ENCODE data around the gene VEGFA. TPM values are rescaled to one million over a fixed set of nuclear protein-coding genes. Genes with fewer than 3 reads are reported as not detected.

The VEGFA gene
- polyA plus RNA-seq, 1 donor from 2014 or later = 7.3 TPM

DNA sequence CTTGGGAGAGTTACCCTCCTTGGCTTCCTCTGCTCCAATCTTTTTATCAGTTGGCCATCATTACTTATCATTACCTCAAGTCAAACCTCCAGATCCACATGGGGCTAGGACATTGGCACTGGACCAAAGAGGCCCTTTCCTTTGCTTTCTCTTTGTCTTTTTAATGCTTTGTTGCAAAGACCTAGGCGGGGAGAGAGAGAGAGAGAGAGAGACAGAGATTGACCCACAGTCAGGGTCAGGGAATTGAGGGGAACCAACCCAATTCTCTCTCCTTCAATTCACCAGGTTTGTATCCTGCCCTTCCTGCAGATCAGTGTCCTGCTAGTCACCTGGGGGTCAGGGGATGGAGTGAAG is 3.5 kb upstream of the VEGFA start:
- Histone ChIP-seq H4K20me1 (ENCODE audit: insufficient read depth) (no peaks in the 10 kb centered on the region), H3K9me3 (ENCODE audit: low read length) (no peaks in the 10 kb centered on the region), H3F3A (ENCODE audit: insufficient read depth, low read length, poor library complexity, severe bottlenecking) (no peaks in the 10 kb centered on the region), H2AFZ (ENCODE audit: low read depth, low read length) (no peak overlapping the region), H3K9ac (ENCODE audit: low read length) (no peak overlapping the region), H3K79me2 (replicated peaks; ENCODE audit: insufficient read depth, low read length) (no peaks in the 10 kb centered on the region), H3K9me2 (ENCODE audit: insufficient read depth, low read length) (no peaks in the 10 kb centered on the region), H3K4me2 (ENCODE audit: low read length) (no peak overlapping the region), H3K36me3 (ENCODE audit: insufficient read depth, low read length) (no peaks in the 10 kb centered on the region), H3K4me3 (ENCODE audit: low read length) (no peak overlapping the region), H3K27ac (ENCODE audit: low read length) (no peak overlapping the region), H3K27me3 (ENCODE audit: insufficient read depth, low read depth, low read length) (peaks cover 15% of the 10 kb centered on the region)
- TF ChIP-seq RAD21 (conservative IDR thresholded peaks at IDR 0.05) (no peak), POLR2AphosphoS5 (IDR thresholded peaks at IDR 0.05) (no peak), EP300 (conservative IDR thresholded peaks at IDR 0.05; ENCODE audit: poor library complexity, severe bottlenecking) (no peak), MXI1 (conservative IDR thresholded peaks at IDR 0.05; ENCODE audit: poor library complexity, severe bottlenecking) (no peak), EZH2 (IDR thresholded peaks at IDR 0.05; ENCODE audit: borderline replicate concordance, insufficient read depth, low read length, poor library complexity, severe bottlenecking) (no peak), SMC3 (conservative IDR thresholded peaks at IDR 0.05; ENCODE audit: poor library complexity) (no peak), TAF1 (IDR thresholded peaks at IDR 0.05; ENCODE audit: low read depth) (no peak)
- TF ChIP-seq, protein P1, sequence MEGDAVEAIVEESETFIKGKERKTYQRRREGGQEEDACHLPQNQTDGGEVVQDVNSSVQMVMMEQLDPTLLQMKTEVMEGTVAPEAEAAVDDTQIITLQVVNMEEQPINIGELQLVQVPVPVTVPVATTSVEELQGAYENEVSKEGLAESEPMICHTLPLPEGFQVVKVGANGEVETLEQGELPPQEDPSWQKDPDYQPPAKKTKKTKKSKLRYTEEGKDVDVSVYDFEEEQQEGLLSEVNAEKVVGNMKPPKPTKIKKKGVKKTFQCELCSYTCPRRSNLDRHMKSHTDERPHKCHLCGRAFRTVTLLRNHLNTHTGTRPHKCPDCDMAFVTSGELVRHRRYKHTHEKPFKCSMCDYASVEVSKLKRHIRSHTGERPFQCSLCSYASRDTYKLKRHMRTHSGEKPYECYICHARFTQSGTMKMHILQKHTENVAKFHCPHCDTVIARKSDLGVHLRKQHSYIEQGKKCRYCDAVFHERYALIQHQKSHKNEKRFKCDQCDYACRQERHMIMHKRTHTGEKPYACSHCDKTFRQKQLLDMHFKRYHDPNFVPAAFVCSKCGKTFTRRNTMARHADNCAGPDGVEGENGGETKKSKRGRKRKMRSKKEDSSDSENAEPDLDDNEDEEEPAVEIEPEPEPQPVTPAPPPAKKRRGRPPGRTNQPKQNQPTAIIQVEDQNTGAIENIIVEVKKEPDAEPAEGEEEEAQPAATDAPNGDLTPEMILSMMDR (IDR thresholded peaks at IDR 0.05; ENCODE audit: poor library complexity, severe bottlenecking) = no peak
- TF ChIP-seq, protein P2, sequence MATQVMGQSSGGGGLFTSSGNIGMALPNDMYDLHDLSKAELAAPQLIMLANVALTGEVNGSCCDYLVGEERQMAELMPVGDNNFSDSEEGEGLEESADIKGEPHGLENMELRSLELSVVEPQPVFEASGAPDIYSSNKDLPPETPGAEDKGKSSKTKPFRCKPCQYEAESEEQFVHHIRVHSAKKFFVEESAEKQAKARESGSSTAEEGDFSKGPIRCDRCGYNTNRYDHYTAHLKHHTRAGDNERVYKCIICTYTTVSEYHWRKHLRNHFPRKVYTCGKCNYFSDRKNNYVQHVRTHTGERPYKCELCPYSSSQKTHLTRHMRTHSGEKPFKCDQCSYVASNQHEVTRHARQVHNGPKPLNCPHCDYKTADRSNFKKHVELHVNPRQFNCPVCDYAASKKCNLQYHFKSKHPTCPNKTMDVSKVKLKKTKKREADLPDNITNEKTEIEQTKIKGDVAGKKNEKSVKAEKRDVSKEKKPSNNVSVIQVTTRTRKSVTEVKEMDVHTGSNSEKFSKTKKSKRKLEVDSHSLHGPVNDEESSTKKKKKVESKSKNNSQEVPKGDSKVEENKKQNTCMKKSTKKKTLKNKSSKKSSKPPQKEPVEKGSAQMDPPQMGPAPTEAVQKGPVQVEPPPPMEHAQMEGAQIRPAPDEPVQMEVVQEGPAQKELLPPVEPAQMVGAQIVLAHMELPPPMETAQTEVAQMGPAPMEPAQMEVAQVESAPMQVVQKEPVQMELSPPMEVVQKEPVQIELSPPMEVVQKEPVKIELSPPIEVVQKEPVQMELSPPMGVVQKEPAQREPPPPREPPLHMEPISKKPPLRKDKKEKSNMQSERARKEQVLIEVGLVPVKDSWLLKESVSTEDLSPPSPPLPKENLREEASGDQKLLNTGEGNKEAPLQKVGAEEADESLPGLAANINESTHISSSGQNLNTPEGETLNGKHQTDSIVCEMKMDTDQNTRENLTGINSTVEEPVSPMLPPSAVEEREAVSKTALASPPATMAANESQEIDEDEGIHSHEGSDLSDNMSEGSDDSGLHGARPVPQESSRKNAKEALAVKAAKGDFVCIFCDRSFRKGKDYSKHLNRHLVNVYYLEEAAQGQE (IDR thresholded peaks at IDR 0.05; ENCODE audit: borderline replicate concordance) = no peak

DNA sequence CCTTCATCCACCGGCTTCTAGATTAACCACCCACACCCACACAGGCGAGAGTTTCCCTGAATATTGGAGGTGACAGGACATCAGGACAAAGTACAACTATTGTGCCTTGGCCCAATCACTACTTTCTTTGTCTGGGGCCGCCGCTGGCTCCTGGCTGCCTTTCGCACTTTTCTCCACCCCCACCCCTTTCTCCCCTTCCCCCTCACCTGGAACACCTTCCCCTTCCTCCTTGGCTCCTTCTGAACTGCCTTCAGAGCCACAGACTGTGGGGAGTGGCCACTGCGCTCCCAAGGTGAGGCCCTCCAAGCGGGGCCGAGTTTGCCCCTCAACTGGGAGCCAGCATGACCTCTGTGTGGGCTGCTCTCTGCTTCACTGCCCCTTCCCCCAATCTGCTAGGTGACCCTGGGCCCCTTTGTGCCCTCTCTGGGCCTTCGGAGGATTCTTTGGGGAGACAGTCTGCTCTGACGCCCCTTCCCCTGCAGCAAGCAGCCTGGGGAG is 3.0 kb upstream of the VEGFA start:
- Histone ChIP-seq H4K20me1 (ENCODE audit: insufficient read depth) (no peaks in the 10 kb centered on the region), H2AFZ (ENCODE audit: low read depth, low read length) (no peak overlapping the region), H3K27me3 (ENCODE audit: insufficient read depth, low read depth, low read length) (peaks cover 19% of the 10 kb centered on the region), H3K36me3 (ENCODE audit: insufficient read depth, low read length) (no peaks in the 10 kb centered on the region), H3K27ac (ENCODE audit: low read length) (no peak overlapping the region), H3K4me3 (ENCODE audit: low read length) (no peak overlapping the region), H3K9me2 (ENCODE audit: insufficient read depth, low read length) (no peaks in the 10 kb centered on the region), H3F3A (ENCODE audit: insufficient read depth, low read length, poor library complexity, severe bottlenecking) (no peaks in the 10 kb centered on the region), H3K9me3 (ENCODE audit: low read length) (no peaks in the 10 kb centered on the region), H3K79me2 (replicated peaks; ENCODE audit: insufficient read depth, low read length) (no peaks in the 10 kb centered on the region), H3K9ac (ENCODE audit: low read length) (no peak overlapping the region), H3K4me2 (ENCODE audit: low read length) (no peak overlapping the region)
- TF ChIP-seq EP300 (conservative IDR thresholded peaks at IDR 0.05; ENCODE audit: poor library complexity, severe bottlenecking) (no peak), EZH2 (IDR thresholded peaks at IDR 0.05; ENCODE audit: borderline replicate concordance, insufficient read depth, low read length, poor library complexity, severe bottlenecking) (no peak), POLR2AphosphoS5 (IDR thresholded peaks at IDR 0.05) (no peak), MXI1 (conservative IDR thresholded peaks at IDR 0.05; ENCODE audit: poor library complexity, severe bottlenecking) (no peak), SMC3 (conservative IDR thresholded peaks at IDR 0.05; ENCODE audit: poor library complexity) (no peak), TAF1 (IDR thresholded peaks at IDR 0.05; ENCODE audit: low read depth) (no peak), RAD21 (conservative IDR thresholded peaks at IDR 0.05) (no peak)
- TF ChIP-seq, protein P2 (IDR thresholded peaks at IDR 0.05; ENCODE audit: borderline replicate concordance) = no peak
- TF ChIP-seq, protein P1 (IDR thresholded peaks at IDR 0.05; ENCODE audit: poor library complexity, severe bottlenecking) = no peak

All from neural cell (in vitro differentiated cells).